ENCODE results near the gene BTBD9. TPM values are rescaled to one million over a fixed set of nuclear protein-coding genes. Genes with fewer than 3 reads are reported as not detected.

BTBD9 gene
- total RNA-seq, 1 experiment from 2014 or later, result 12.5 TPM

- POLR2A ChIA-PET, result interaction anchor here (1.0 kb wide), 1 partner anchor 586 kb away, joined by 3 read pairs; the partner anchor contains the start of gene ZFAND3
These were observed 233.6 kb downstream of the BTBD9 start for GRCh38 chr6:38406096-38406495.

GRCh38 chr6:38404900-38405556 lies 234.7 kb downstream of the BTBD9 start:
- no TSS peak for BruUV-seq (replicated peaks)
- intact Hi-C loops (cut with micrococcal nuclease), result no loop called here
- peak; percentile 82 for DNase-seq (ENCODE audit: unreplicated experiment)
- CTCF ChIA-PET, result interaction anchor here (0.6 to 1.2 kb wide), 5 partner anchors 9 to 453 kb away, joined by 3 to 4 read pairs (median 3); no protein-coding TSS in a partner anchor
- Mint-ChIP-seq H3K27me3 (ENCODE audit: insufficient read depth, unreplicated experiment) (no peaks in the 10 kb centered on the region), H3K4me3 (ENCODE audit: unreplicated experiment) (peak overlapping the region; percentile 16), H3K36me3 (ENCODE audit: insufficient read depth, unreplicated experiment) (no peaks in the 10 kb centered on the region), H3K27ac (ENCODE audit: low read depth, unreplicated experiment) (peak overlapping the region; percentile 57), H3K9me3 (ENCODE audit: unreplicated experiment) (no peaks in the 10 kb centered on the region), H3K4me1 (ENCODE audit: insufficient read depth, unreplicated experiment) (peaks cover 20% of the 10 kb centered on the region)
- POLR2A ChIA-PET, result interaction anchor here (1.0 to 1.4 kb wide), 7 partner anchors 9 to 585 kb away, joined by 3 to 4 read pairs (median 3); partner anchors contain the start of gene ZFAND3
- TF ChIP-seq CTCF (IDR thresholded peaks at IDR 0.05; ENCODE audit: unreplicated experiment), result no peak

More at GRCh38 chr6:38406096-38406495, 233.6 kb downstream of the BTBD9 start:
- Mint-ChIP-seq H3K9me3 (ENCODE audit: unreplicated experiment) (no peaks in the 10 kb centered on the region), H3K27ac (ENCODE audit: low read depth, unreplicated experiment) (no peak overlapping the region), H3K27me3 (ENCODE audit: insufficient read depth, unreplicated experiment) (no peaks in the 10 kb centered on the region), H3K4me3 (ENCODE audit: unreplicated experiment) (no peak overlapping the region), H3K4me1 (ENCODE audit: insufficient read depth, unreplicated experiment) (peaks cover 20% of the 10 kb centered on the region), H3K36me3 (ENCODE audit: insufficient read depth, unreplicated experiment) (no peaks in the 10 kb centered on the region)
- no peak for TF ChIP-seq CTCF (IDR thresholded peaks at IDR 0.05; ENCODE audit: unreplicated experiment)
- BruUV-seq (replicated peaks), result no TSS peak
- DNase-seq (ENCODE audit: unreplicated experiment), result no peak
- CTCF ChIA-PET, result interaction anchor here (0.7 kb wide), 1 partner anchor 10 kb away, joined by 4 read pairs; no protein-coding TSS in a partner anchor
- intact Hi-C loops (cut with micrococcal nuclease), result no loop called here

- Mint-ChIP-seq H3K27me3 (ENCODE audit: insufficient read depth, unreplicated experiment) (no peaks in the 10 kb centered on the region), H3K9me3 (ENCODE audit: unreplicated experiment) (no peaks in the 10 kb centered on the region), H3K36me3 (ENCODE audit: insufficient read depth, unreplicated experiment) (no peaks in the 10 kb centered on the region), H3K4me3 (ENCODE audit: unreplicated experiment) (peak overlapping the region; percentile 16), H3K4me1 (ENCODE audit: insufficient read depth, unreplicated experiment) (peaks cover 20% of the 10 kb centered on the region), H3K27ac (ENCODE audit: low read depth, unreplicated experiment) (peak overlapping the region; percentile 57)
- ChIA-PET POLR2A (interaction anchor here (1.0 to 1.4 kb wide), 5 partner anchors 8 to 145 kb away, joined by 3 to 4 read pairs (median 3); no protein-coding TSS in a partner anchor), CTCF (interaction anchor here (1.2 kb wide), 1 partner anchor 10 kb away, joined by 3 read pairs; no protein-coding TSS in a partner anchor)
- DNase-seq (ENCODE audit: unreplicated experiment), result peak; percentile 17
- no TSS peak for BruUV-seq (replicated peaks)
- TF ChIP-seq CTCF (IDR thresholded peaks at IDR 0.05; ENCODE audit: unreplicated experiment), result no peak
- intact Hi-C loops (cut with micrococcal nuclease), result no loop called here
These were observed 235.4 kb downstream of the BTBD9 start for GRCh38 chr6:38404355-38404754.

GRCh38 chr6:38403548-38403947 lies 236.2 kb downstream of the BTBD9 start:
- BruUV-seq (replicated peaks), result no TSS peak
- peak overlapping the region; percentile 57 for H3K27ac Mint-ChIP-seq (ENCODE audit: low read depth, unreplicated experiment)
- H3K4me1 Mint-ChIP-seq (ENCODE audit: insufficient read depth, unreplicated experiment), result peaks cover 20% of the 10 kb centered on the region
- ChIA-PET POLR2A (no interaction called here), CTCF (no interaction called here)
- no peak for TF ChIP-seq CTCF (IDR thresholded peaks at IDR 0.05; ENCODE audit: unreplicated experiment)
- no peaks in the 10 kb centered on the region for H3K36me3 Mint-ChIP-seq (ENCODE audit: insufficient read depth, unreplicated experiment)
- H3K27me3 Mint-ChIP-seq (ENCODE audit: insufficient read depth, unreplicated experiment), result no peaks in the 10 kb centered on the region
- no peaks in the 10 kb centered on the region for H3K9me3 Mint-ChIP-seq (ENCODE audit: unreplicated experiment)
- no peak for DNase-seq (ENCODE audit: unreplicated experiment)
- intact Hi-C loops (cut with micrococcal nuclease), result no loop called here
- H3K4me3 Mint-ChIP-seq (ENCODE audit: unreplicated experiment), result no peak overlapping the region
